Ascending aorta (tissue), 2 donors: ENCODE data around the gene DHRS7B. TPM values are rescaled to one million over a fixed set of nuclear protein-coding genes. Genes with fewer than 3 reads are reported as not detected.
"Not testable (repeated sequence)": the region's sequence is repeated elsewhere in the genome, so short reads cannot be mapped to it uniquely, and the experiment has no call there.

ENCODE experiments used
- DNase-seq, 2 donors: peaks; one replicate each; pipeline ENCODE4 v3.0.0-alpha.2; 2019; ENCODE audit warnings: low spot score in 2 of 2
- H3K27ac ChIP-seq, 2 donors: fragments of 200-600 bp; sonication (generic); one replicate each; pipeline ENCODE4 v1.5.1; 2016 to 2017; ENCODE audit warnings: mild to moderate bottlenecking in 1 of 2
- H3K27me3 ChIP-seq: fragments of 200-600 bp; sonication (generic); one replicate; pipeline ENCODE4 v1.5.1; 2017
- H3K36me3 ChIP-seq, 2 donors: fragments of 200-600 bp; sonication (generic); one replicate each; pipeline ENCODE4 v1.5.1; 2016
- H3K4me1 ChIP-seq, 2 donors: fragments of 200-600 bp; sonication (generic); one replicate each; pipeline ENCODE4 v1.5.1; 2016 to 2017; ENCODE audit warnings: mild to moderate bottlenecking in 1 of 2
- H3K4me3 ChIP-seq, 2 donors: fragments of 200-600 bp; sonication (generic); one replicate each; pipeline ENCODE4 v1.5.1; 2016 to 2017; ENCODE audit warnings: mild to moderate bottlenecking in 1 of 2
- H3K9me3 ChIP-seq, 2 donors: fragments of 200-600 bp; sonication (generic); one replicate each; pipeline ENCODE4 v1.5.1; 2016
- intact Hi-C: fragments of 100-400 bp; cut with DNase I; formaldehyde crosslinking; loops from one replicate; pipeline ENCODE4 v1.15.1; 2023
- total RNA-seq: library from RNA; depleted of rRNA; stranded (reverse); fragments of >200 nt; gene quantifications from one replicate; pipeline ENCODE4 v1.1.0, GENCODE V29; 2016
- TF ChIP-seq, protein P1 (sequence below), 3 experiments: fragments of 200-600 bp in 2 of 3; fragments of 450-650 bp in 1 of 3; sonication (generic) in 2 of 3; IDR thresholded peaks; one replicate each; pipeline ENCODE4 v1.5.1; 2016 to 2019; ENCODE audit warnings: antibody characterized with exemption in 3 of 3, mild to moderate bottlenecking in 1 of 3, moderate library complexity in 1 of 3

Gene DHRS7B
- total RNA-seq, 1 donor from 2014 or later, result 89.5 TPM

DNA sequence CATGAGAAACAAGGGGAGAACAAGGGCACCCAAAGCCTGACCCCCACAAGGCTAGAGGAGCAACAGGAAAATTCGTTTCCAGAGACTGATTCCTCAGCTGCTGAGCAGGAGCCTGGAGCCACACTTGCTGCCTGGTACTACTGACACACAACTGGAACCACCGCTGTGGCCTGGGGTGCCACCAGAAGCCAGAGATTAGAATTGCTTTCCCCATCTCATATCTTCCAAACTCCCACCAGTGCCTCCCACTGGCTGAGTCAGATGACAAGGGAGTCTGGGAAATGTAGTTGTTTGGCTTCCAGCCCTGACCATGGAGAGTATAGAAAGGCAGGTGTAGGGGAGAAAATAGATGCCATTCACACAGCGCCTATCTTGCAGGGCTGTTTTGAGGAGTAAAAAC lies 91.3 kb downstream of the DHRS7B start:
- intact Hi-C loops, result no loop called here

DNA sequence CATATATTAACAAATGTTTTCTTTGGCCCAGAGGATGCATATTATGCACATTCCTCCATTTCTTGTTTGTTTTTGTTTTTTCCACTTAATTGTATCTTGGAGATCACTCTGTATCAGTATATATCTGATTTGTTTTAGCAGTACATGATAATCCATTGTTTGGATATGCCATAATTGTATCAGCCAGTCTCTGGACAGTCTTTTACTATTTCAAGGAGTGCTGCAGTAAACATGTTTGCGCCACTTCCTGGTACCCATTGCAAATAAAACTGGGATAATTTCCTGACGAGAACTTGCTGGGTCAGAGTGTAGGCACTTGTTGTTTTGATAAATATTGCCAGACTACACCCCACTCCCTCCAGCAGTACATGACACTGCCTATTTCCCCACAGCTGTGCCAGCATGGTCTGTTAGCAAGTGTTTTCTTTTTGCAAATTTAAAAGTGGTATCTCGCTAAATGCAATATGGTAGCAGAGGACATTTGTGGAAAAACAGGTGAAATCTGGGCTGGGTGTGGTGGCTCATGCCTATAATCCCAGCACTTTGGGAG lies 92.1 kb downstream of the DHRS7B start:
- TF ChIP-seq, protein P1, sequence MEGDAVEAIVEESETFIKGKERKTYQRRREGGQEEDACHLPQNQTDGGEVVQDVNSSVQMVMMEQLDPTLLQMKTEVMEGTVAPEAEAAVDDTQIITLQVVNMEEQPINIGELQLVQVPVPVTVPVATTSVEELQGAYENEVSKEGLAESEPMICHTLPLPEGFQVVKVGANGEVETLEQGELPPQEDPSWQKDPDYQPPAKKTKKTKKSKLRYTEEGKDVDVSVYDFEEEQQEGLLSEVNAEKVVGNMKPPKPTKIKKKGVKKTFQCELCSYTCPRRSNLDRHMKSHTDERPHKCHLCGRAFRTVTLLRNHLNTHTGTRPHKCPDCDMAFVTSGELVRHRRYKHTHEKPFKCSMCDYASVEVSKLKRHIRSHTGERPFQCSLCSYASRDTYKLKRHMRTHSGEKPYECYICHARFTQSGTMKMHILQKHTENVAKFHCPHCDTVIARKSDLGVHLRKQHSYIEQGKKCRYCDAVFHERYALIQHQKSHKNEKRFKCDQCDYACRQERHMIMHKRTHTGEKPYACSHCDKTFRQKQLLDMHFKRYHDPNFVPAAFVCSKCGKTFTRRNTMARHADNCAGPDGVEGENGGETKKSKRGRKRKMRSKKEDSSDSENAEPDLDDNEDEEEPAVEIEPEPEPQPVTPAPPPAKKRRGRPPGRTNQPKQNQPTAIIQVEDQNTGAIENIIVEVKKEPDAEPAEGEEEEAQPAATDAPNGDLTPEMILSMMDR (IDR thresholded peaks at IDR 0.05), result no peak
- no peaks in the 10 kb centered on the region for H3K27me3 ChIP-seq
- H3K4me1 ChIP-seq, result peaks cover 0 to 8% of the 10 kb centered on the region in 2 donors
- no peak overlapping the region for H3K4me3 ChIP-seq
- no peak for DNase-seq
- H3K36me3 ChIP-seq, result no peaks in the 10 kb centered on the region
- no peak overlapping the region for H3K27ac ChIP-seq
- H3K9me3 ChIP-seq, result no peaks in the 10 kb centered on the region
- intact Hi-C loops, result no loop called here

More for the DNA sequence above, 91.3 kb downstream of the DHRS7B start:
- Histone ChIP-seq H3K4me1 (peaks cover 0 to 10% of the 10 kb centered on the region in 2 donors), H3K27ac (no peak overlapping the region), H3K36me3 (no peaks in the 10 kb centered on the region), H3K27me3 (no peaks in the 10 kb centered on the region), H3K9me3 (no peaks in the 10 kb centered on the region), H3K4me3 (no peak overlapping the region)
- no peak for DNase-seq
- TF ChIP-seq, protein P1 (IDR thresholded peaks at IDR 0.05), result no peak

DNA sequence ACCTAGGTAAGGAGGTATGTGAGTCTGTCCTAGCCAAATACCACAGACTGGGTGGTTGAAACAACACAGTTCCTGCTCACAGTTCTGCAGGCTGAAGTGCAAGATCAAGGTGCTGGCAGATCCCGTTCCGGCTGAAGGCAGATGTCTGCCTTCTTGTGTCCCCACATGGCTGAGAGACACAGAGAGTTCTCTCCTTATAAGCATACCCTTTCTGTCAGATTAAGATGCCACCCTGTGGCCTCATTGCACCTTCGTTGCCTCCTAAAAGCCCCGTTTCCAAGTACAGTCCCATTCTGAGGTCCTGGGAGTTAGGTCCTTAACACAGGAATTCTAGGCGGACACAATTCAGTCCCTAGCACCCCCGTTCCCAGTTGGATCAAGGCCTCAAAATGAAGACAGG lies 96.3 kb downstream of the DHRS7B start:
- Histone ChIP-seq H3K27ac (no peak overlapping the region), H3K4me1 (no peaks in the 10 kb centered on the region), H3K27me3 (no peaks in the 10 kb centered on the region), H3K9me3 (no peaks in the 10 kb centered on the region), H3K36me3 (no peaks in the 10 kb centered on the region), H3K4me3 (no peak overlapping the region)
- intact Hi-C loops, result no loop called here
- TF ChIP-seq, protein P1 (IDR thresholded peaks at IDR 0.05), result no peak
- DNase-seq, result no peak

DNA sequence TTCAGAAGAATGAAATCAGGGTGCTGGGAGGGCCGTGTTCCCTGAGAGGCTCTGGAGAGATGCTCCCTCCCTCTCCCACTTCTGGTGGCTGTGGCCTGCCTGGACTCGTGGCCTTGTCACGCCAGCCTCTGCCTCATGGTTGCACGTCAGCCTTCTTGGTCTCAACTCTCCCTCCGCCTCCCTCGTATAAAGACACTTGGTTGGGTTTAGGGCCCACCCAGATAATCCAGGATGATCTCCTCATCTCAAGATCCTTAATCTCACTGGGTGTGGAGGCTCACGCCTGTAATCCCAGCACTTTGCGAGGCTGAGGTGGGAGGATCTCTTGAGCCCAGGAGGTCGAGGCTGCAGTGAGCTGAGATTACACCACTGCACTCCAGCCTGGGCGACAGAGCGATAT lies 100.5 kb downstream of the DHRS7B start:
- H3K27ac ChIP-seq, intact Hi-C loops, H3K27me3 ChIP-seq, H3K4me1 ChIP-seq, H3K4me3 ChIP-seq, DNase-seq, H3K9me3 ChIP-seq, H3K36me3 ChIP-seq: not testable (repeated sequence)

DNA sequence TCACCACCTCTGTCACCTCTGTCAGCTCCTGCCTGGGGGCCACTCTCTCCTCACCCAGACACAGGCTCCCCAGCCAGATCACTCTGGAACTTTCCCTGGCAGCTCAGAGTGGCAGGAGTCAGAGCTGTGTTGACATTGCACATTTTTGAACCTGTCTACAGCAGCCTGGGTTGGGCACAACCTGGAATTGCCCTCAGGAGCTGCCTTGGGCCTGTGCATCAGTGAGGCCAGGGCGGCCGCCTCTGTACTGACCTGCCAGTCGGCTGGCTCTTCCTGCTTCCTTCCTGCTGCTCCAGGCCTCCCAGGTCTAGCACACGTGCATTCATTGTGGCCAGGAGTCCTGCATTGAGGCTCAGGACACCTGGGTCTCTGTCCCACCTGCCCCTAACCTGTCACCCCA lies 101.3 kb downstream of the DHRS7B start:
- DNase-seq, result no peak
- TF ChIP-seq, protein P1 (IDR thresholded peaks at IDR 0.05), result no peak
- H3K9me3 ChIP-seq, result no peaks in the 10 kb centered on the region
- H3K4me3 ChIP-seq, result no peak overlapping the region
- H3K27me3 ChIP-seq, result no peaks in the 10 kb centered on the region
- H3K4me1 ChIP-seq, result no peaks in the 10 kb centered on the region
- H3K27ac ChIP-seq, result no peak overlapping the region
- H3K36me3 ChIP-seq, result no peaks in the 10 kb centered on the region
- intact Hi-C loops, result no loop called here

DNA sequence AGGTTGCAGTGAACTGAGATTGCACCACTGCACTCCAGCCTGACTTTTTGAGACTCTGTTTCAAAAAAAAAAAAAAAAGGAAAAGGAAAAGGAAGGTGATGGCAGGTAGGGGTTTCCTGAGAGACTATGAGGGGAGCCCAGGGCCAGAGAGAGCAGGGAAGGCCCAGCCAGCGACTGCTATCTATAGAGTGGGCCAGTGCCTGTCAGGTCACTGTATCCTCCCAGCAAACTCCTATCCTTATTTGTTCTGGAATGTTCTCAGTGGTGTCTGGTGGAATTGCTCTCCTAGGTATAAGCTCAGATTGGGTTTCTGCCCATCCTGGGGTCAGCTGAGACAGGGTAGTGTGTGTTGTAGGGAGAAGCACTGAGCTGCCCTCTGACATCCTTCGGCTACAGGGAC lies 102.1 kb downstream of the DHRS7B start:
- DNase-seq, result no peak
- no peaks in the 10 kb centered on the region for H3K9me3 ChIP-seq
- TF ChIP-seq, protein P1 (IDR thresholded peaks at IDR 0.05), result no peak
- H3K27ac ChIP-seq, result no peak overlapping the region
- no peak overlapping the region for H3K4me3 ChIP-seq
- no peaks in the 10 kb centered on the region for H3K27me3 ChIP-seq
- H3K36me3 ChIP-seq, result no peaks in the 10 kb centered on the region
- no peaks in the 10 kb centered on the region for H3K4me1 ChIP-seq
- intact Hi-C loops, result no loop called here
